B cell (primary cell): ENCODE results near the gene SCARB2.

ENCODE experiments used
- EZH2 ChIP-seq: IDR thresholded peaks from 2 replicates; pipeline ENCODE4 v1.6.1; 2012; ENCODE audit warnings: borderline replicate concordance, low read depth, mild to moderate bottlenecking, moderate library complexity, low read length; ENCODE audit not compliant: insufficient read depth, poor library complexity, severe bottlenecking
- TF ChIP-seq, protein P1 (sequence below): fragments of 200-600 bp; IDR thresholded peaks from one replicate; pipeline ENCODE4 v1.8.0; 2022; ENCODE audit warnings: antibody characterized with exemption, mild to moderate bottlenecking

DNA sequence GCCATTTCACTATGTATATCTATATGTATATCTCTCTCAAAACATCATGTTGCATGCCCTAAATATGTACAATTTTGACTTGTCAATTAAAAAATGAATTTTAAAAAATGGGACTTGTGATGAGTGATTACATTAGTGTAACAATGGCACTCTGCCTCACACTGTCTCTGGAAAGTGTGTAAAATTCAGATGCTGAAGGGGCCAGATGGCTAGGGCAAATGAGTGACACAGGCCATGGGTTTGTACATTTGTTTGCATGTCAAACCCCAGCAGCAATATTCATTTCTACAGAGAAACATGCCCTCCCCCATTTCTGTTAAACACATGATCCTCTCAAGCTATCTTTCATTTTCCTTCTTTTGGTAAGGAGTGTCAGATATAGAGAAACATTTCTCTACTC, 8.1 kb downstream of the SCARB2 start:
- TF ChIP-seq, protein P1, sequence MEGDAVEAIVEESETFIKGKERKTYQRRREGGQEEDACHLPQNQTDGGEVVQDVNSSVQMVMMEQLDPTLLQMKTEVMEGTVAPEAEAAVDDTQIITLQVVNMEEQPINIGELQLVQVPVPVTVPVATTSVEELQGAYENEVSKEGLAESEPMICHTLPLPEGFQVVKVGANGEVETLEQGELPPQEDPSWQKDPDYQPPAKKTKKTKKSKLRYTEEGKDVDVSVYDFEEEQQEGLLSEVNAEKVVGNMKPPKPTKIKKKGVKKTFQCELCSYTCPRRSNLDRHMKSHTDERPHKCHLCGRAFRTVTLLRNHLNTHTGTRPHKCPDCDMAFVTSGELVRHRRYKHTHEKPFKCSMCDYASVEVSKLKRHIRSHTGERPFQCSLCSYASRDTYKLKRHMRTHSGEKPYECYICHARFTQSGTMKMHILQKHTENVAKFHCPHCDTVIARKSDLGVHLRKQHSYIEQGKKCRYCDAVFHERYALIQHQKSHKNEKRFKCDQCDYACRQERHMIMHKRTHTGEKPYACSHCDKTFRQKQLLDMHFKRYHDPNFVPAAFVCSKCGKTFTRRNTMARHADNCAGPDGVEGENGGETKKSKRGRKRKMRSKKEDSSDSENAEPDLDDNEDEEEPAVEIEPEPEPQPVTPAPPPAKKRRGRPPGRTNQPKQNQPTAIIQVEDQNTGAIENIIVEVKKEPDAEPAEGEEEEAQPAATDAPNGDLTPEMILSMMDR = no peak
- TF ChIP-seq EZH2 = no peak
